GM21447 (cell line): ENCODE data around the gene TANC1.
A peak's percentile ranks its signal among the peaks of the same experiment; 100 is the strongest.

Experiments
- ATAC-seq: cut with Tn5 transposase; IDR thresholded peaks from one replicate; pipeline ENCODE4 v1.9.1; 2021; ENCODE audit not compliant: unreplicated experiment

Gene TANC1

GRCh38 chr2:159109517-159109916 lies 141.1 kb downstream of the TANC1 start:
- ATAC-seq = no peak

- no peak for ATAC-seq
Observed at GRCh38 chr2:159110784-159111183, 142.3 kb downstream of the TANC1 start.

GRCh38 chr2:159111346-159111927 lies 143.0 kb downstream of the TANC1 start:
- ATAC-seq = no peak

- no peak for ATAC-seq
Observed at GRCh38 chr2:159114835-159115234, 146.4 kb downstream of the TANC1 start.

GRCh38 chr2:159116922-159117321 lies 148.5 kb downstream of the TANC1 start:
- ATAC-seq = no peak

- no peak for ATAC-seq
Observed at GRCh38 chr2:159117658-159118057, 149.2 kb downstream of the TANC1 start.

- peak; percentile 90 for ATAC-seq
Observed at GRCh38 chr2:159118115-159118858, 149.8 kb downstream of the TANC1 start.

- no peak for ATAC-seq
Observed at GRCh38 chr2:159118859-159119500, 150.5 kb downstream of the TANC1 start.

- ATAC-seq = no peak
Observed at GRCh38 chr2:159119652-159120257, 151.3 kb downstream of the TANC1 start.

- ATAC-seq = no peak
Observed at GRCh38 chr2:159123786-159124185, 155.3 kb downstream of the TANC1 start.

- ATAC-seq = no peak
Observed at GRCh38 chr2:159124441-159124911, 156.0 kb downstream of the TANC1 start.

GRCh38 chr2:159124931-159125467 lies 156.6 kb downstream of the TANC1 start:
- ATAC-seq = no peak

- no peak for ATAC-seq
Observed at GRCh38 chr2:159125858-159126257, 157.4 kb downstream of the TANC1 start.

GRCh38 chr2:159126432-159127022 lies 158.1 kb downstream of the TANC1 start:
- no peak for ATAC-seq

GRCh38 chr2:159128191-159128590 lies 159.8 kb downstream of the TANC1 start:
- ATAC-seq = no peak

GRCh38 chr2:159129269-159129668 lies 160.8 kb downstream of the TANC1 start:
- ATAC-seq = no peak

- ATAC-seq = no peak
Observed at GRCh38 chr2:159129824-159130223, 161.4 kb downstream of the TANC1 start.

GRCh38 chr2:159130302-159130701 lies 161.9 kb downstream of the TANC1 start:
- no peak for ATAC-seq

GRCh38 chr2:159131267-159131913 lies 162.9 kb downstream of the TANC1 start:
- ATAC-seq = no peak

GRCh38 chr2:159131914-159132281 lies 163.5 kb downstream of the TANC1 start:
- ATAC-seq = no peak

- ATAC-seq = no peak
Observed at GRCh38 chr2:159133797-159134196, 165.4 kb downstream of the TANC1 start.
